HEK293 (cell line): ENCODE results near the gene BEND6.

Source experiments
- BCL6B ChIP-seq: fragments of 450-650 bp; formaldehyde crosslinking; IDR thresholded peaks from 2 replicates; pipeline ENCODE4 v1.5.1; 2017; ENCODE audit warnings: missing biosample characterization, missing genetic modification characterization
- INSM2 ChIP-seq: fragments of 450-650 bp; formaldehyde crosslinking; IDR thresholded peaks from 2 replicates; pipeline ENCODE4 v1.5.1; 2016; ENCODE audit warnings: missing biosample characterization, missing genetic modification characterization
- MYNN ChIP-seq: fragments of 450-650 bp; formaldehyde crosslinking; IDR thresholded peaks from 2 replicates; pipeline ENCODE4 v1.5.1; 2016; ENCODE audit warnings: missing biosample characterization, missing genetic modification characterization, borderline replicate concordance
- MZF1 ChIP-seq: fragments of 450-650 bp; formaldehyde crosslinking; IDR thresholded peaks from 2 replicates; pipeline ENCODE4 v1.5.1; 2017; ENCODE audit warnings: missing biosample characterization, missing genetic modification characterization, borderline replicate concordance
- PRDM1 ChIP-seq: fragments of 450-650 bp; formaldehyde crosslinking; IDR thresholded peaks from 2 replicates; pipeline ENCODE4; 2016; ENCODE audit warnings: missing biosample characterization, missing genetic modification characterization
- REPIN1 ChIP-seq: fragments of 450-650 bp; formaldehyde crosslinking; IDR thresholded peaks from 2 replicates; pipeline ENCODE4 v1.5.1; 2017; ENCODE audit warnings: missing biosample characterization, missing genetic modification characterization, low read depth
- ZBTB20 ChIP-seq: fragments of 450-650 bp; formaldehyde crosslinking; IDR thresholded peaks from 2 replicates; pipeline ENCODE4 v1.5.1; 2016; ENCODE audit warnings: missing biosample characterization, missing genetic modification characterization
- ZBTB44 ChIP-seq: fragments of 450-650 bp; IDR thresholded peaks from 2 replicates; pipeline ENCODE4 v1.5.1; 2018; ENCODE audit warnings: missing biosample characterization, mild to moderate bottlenecking, missing genetic modification characterization
- ZBTB6 ChIP-seq: fragments of 450-650 bp; formaldehyde crosslinking; IDR thresholded peaks from 2 replicates; pipeline ENCODE4 v1.5.1; 2017; ENCODE audit warnings: missing biosample characterization, missing genetic modification characterization
- ZFP37 ChIP-seq: fragments of 450-650 bp; formaldehyde crosslinking; IDR thresholded peaks from 2 replicates; pipeline ENCODE4 v1.5.1; 2016; ENCODE audit warnings: missing biosample characterization, missing genetic modification characterization
- ZNF174 ChIP-seq: fragments of 450-650 bp; formaldehyde crosslinking; IDR thresholded peaks from 2 replicates; pipeline ENCODE4 v1.5.0; 2017; ENCODE audit warnings: missing biosample characterization, mild to moderate bottlenecking, missing genetic modification characterization
- ZNF19 ChIP-seq: fragments of 450-650 bp; formaldehyde crosslinking; IDR thresholded peaks from 2 replicates; pipeline ENCODE4; 2016; ENCODE audit warnings: missing biosample characterization, missing genetic modification characterization, low read depth
- ZNF24 ChIP-seq: fragments of 450-650 bp; formaldehyde crosslinking; IDR thresholded peaks from 2 replicates; pipeline ENCODE4 v1.5.1; 2016; ENCODE audit warnings: missing biosample characterization, missing genetic modification characterization
- ZNF311 ChIP-seq: fragments of 450-650 bp; formaldehyde crosslinking; IDR thresholded peaks from 2 replicates; pipeline ENCODE4 v1.5.1; 2017; ENCODE audit warnings: missing biosample characterization, missing genetic modification characterization, borderline replicate concordance
- ZNF341 ChIP-seq: fragments of 450-650 bp; formaldehyde crosslinking; IDR thresholded peaks from 2 replicates; pipeline ENCODE4; 2016; ENCODE audit warnings: low read depth, missing biosample characterization, missing genetic modification characterization
- ZNF555 ChIP-seq: fragments of 450-650 bp; formaldehyde crosslinking; conservative IDR thresholded peaks from 2 replicates; pipeline ENCODE4 v1.5.1; 2017; ENCODE audit warnings: missing biosample characterization, mild to moderate bottlenecking, missing genetic modification characterization, inconsistent platforms
- ZNF558 ChIP-seq: fragments of 450-650 bp; formaldehyde crosslinking; IDR thresholded peaks from 2 replicates; pipeline ENCODE4 v1.5.1; 2016; ENCODE audit warnings: missing biosample characterization, missing genetic modification characterization
- ZNF571 ChIP-seq: fragments of 450-650 bp; formaldehyde crosslinking; IDR thresholded peaks from 2 replicates; pipeline ENCODE4 v1.5.0; 2017; ENCODE audit warnings: missing biosample characterization, missing genetic modification characterization
- ZNF610 ChIP-seq: fragments of 450-650 bp; formaldehyde crosslinking; IDR thresholded peaks from 2 replicates; pipeline ENCODE4 v1.5.1; 2016; ENCODE audit warnings: missing biosample characterization, missing genetic modification characterization, borderline replicate concordance
- ZNF623 ChIP-seq: fragments of 450-650 bp; formaldehyde crosslinking; IDR thresholded peaks from 2 replicates; pipeline ENCODE4 v1.5.1; 2016; ENCODE audit warnings: missing biosample characterization, missing genetic modification characterization
- ZNF629 ChIP-seq: fragments of 450-650 bp; formaldehyde crosslinking; IDR thresholded peaks from 2 replicates; pipeline ENCODE4 v1.5.1; 2017; ENCODE audit warnings: missing biosample characterization, missing genetic modification characterization
- ZNF645 ChIP-seq: fragments of 450-650 bp; formaldehyde crosslinking; IDR thresholded peaks from 2 replicates; pipeline ENCODE4; 2016; ENCODE audit warnings: missing biosample characterization, missing genetic modification characterization
- ZNF670 ChIP-seq: fragments of 450-650 bp; formaldehyde crosslinking; IDR thresholded peaks from 2 replicates; pipeline ENCODE4 v1.5.1; 2016; ENCODE audit warnings: missing biosample characterization, missing genetic modification characterization, low read depth
- ZNF692 ChIP-seq: fragments of 450-650 bp; formaldehyde crosslinking; IDR thresholded peaks from 2 replicates; pipeline ENCODE4 v1.5.1; 2016; ENCODE audit warnings: missing biosample characterization, missing genetic modification characterization
- ZNF701 ChIP-seq: fragments of 450-650 bp; formaldehyde crosslinking; IDR thresholded peaks from 2 replicates; pipeline ENCODE4 v1.5.1; 2016; ENCODE audit warnings: missing biosample characterization, missing genetic modification characterization

Gene BEND6

GRCh38 chr6:56938649-56939191 is 16.2 kb upstream of the BEND6 start (continued):
- TF ChIP-seq INSM2 (tag by site-specific recombination) (no peak), ZNF645 (no peak), ZBTB20 (no peak), ZNF341 (tag by site-specific recombination) (no peak), ZNF19 (tag by site-specific recombination) (no peak), ZNF558 (tag by site-specific recombination) (no peak), ZNF555 (tag by site-specific recombination) (no peak), ZBTB44 (tag by site-specific recombination) (no peak), ZNF311 (tag by site-specific recombination) (no peak), ZBTB6 (tag by site-specific recombination) (no peak), PRDM1 (tag by site-specific recombination) (no peak), MYNN (tag by site-specific recombination) (no peak), ZFP37 (tag by site-specific recombination) (0 out of 2 replicates have a peak, but pooled peaks have one; percentile 54), REPIN1 (tag by site-specific recombination) (no peak), ZNF692 (tag by site-specific recombination) (0 out of 2 replicates have a peak, but pooled peaks have one; percentile 43), ZNF174 (no peak), ZNF701 (tag by site-specific recombination) (no peak), ZNF610 (tag by site-specific recombination) (no peak), ZNF571 (no peak), ZNF629 (peak; percentile 36; the same call in 1 of the 2 replicates), MZF1 (tag by site-specific recombination) (no peak), ZNF24 (tag by site-specific recombination) (no peak; the same call in 1 of the 2 replicates), ZNF670 (tag by site-specific recombination) (no peak), BCL6B (tag by site-specific recombination) (no peak), ZNF623 (tag by site-specific recombination) (no peak)
